Measurements from ENCODE around the gene TSPAN18. TPM values are rescaled to one million over a fixed set of nuclear protein-coding genes. Genes with fewer than 3 reads are reported as not detected.

The TSPAN18 gene
- total and polyA plus RNA-seq, 2 of the 8 experiments (the other 6 are each of a cell fraction or from before 2014, with no cell fraction given) = 5.2 to 10.2 TPM

GRCh38 chr11:44777209-44778194 lies 50.7 kb downstream of the TSPAN18 start:
- no peak overlapping the region for H2BK120ac ChIP-seq (replicated peaks; ENCODE audit: low read depth, low read length)
- no peak overlapping the region for H3K18ac ChIP-seq (ENCODE audit: extremely low read depth, low read length)
- no peak overlapping the region for H3K56ac ChIP-seq (replicated peaks; ENCODE audit: insufficient read length, low read depth, low read length)
- H4K91ac ChIP-seq (replicated peaks; ENCODE audit: insufficient read length, low read length) = no peak overlapping the region
- no peaks in the 10 kb centered on the region for H3K9me3 ChIP-seq (ENCODE audit: insufficient read depth in 2 of 2, low read depth in 1 of 2, low read length in 1 of 2)
- H3K27me3 ChIP-seq (replicated peaks in 1 of 4; ENCODE audit: control insufficient read depth in 3 of 4, extremely low read depth in 1 of 4, insufficient read depth in 3 of 4, low read length in 3 of 4) = no peaks in the 10 kb centered on the region
- H3K23ac ChIP-seq (ENCODE audit: insufficient read length) = no peak overlapping the region
- H3K36me3 ChIP-seq (ENCODE audit: control insufficient read depth in 2 of 4, insufficient read depth in 4 of 4, low read length in 3 of 4) = no peaks in the 10 kb centered on the region
- no peak overlapping the region for H3K27ac ChIP-seq (ENCODE audit: low read depth, low read length)
- CTCF ChIA-PET (ENCODE audit: partially characterized antibody) = interaction anchor here (1.0 to 7.6 kb wide), 31 partner anchors 10 to 326 kb away, joined by 3 to 132 read pairs (median 15); no protein-coding TSS in a partner anchor
- H2AFZ ChIP-seq (ENCODE audit: low read length) = no peak overlapping the region
- H3K4me3 ChIP-seq (ENCODE audit: extremely low read depth in 1 of 4, insufficient read depth in 2 of 4, low read depth in 3 of 4, low read length in 4 of 4) = no peak overlapping the region
- POLR2A ChIA-PET (ENCODE audit: partially characterized antibody) = interaction anchor here (1.1 to 1.4 kb wide), 3 partner anchors 11 to 155 kb away, joined by 3 to 4 read pairs (median 3); no protein-coding TSS in a partner anchor
- H3K4me1 ChIP-seq (replicated peaks in 1 of 4; ENCODE audit: control insufficient read depth in 3 of 4, insufficient read depth in 4 of 4, low read length in 3 of 4) = peaks cover 12 to 29% (median 16%) of the 10 kb centered on the region in 4 experiments
- H2AK5ac ChIP-seq (ENCODE audit: low read depth, low read length) = no peak overlapping the region; the same call in 1 of the 2 replicates
- H3K9ac ChIP-seq (replicated peaks in 1 of 4; ENCODE audit: extremely low read depth in 1 of 4, low read depth in 3 of 4, low read length in 3 of 4) = no peak overlapping the region
- no peaks in the 10 kb centered on the region for H3K79me2 ChIP-seq (ENCODE audit: control insufficient read depth in 1 of 2, insufficient read depth in 2 of 2, low read length in 2 of 2)
- H2BK5ac ChIP-seq (ENCODE audit: low read depth, low read length) = no peak overlapping the region
- FAIRE-seq (no peak), DNase-seq (ENCODE audit: low read depth in 1 of 2, low spot score in 2 of 2) (peak in 1 of 2 experiments; percentile 43)
- WGBS, 2 experiments (ENCODE audit: extremely low coverage in 1 of 2, insufficient coverage in 1 of 2, insufficient read length in 1 of 2, insufficient replicate concordance in 2 of 2, low coverage in 1 of 2, low lambda C conversion rate in 2 of 2, missing lambda C conversion rate in 1 of 2) = 89% methylated on average over 6 of the region's 6 CpGs; no CpG with 5 or more reads in 1 of the 2 experiments
- 0 out of 2 replicates have a peak overlapping the region, but pooled peaks have one; percentile 41 for H2BK20ac ChIP-seq (ENCODE audit: low read length)
- H4K5ac ChIP-seq (ENCODE audit: insufficient read length, low read depth, low read length) = no peak overlapping the region
- H4K20me1 ChIP-seq (replicated peaks in 1 of 2; ENCODE audit: control insufficient read depth in 1 of 2, insufficient read depth in 2 of 2, low read length in 2 of 2) = no peaks in the 10 kb centered on the region
- no peak overlapping the region for H4K8ac ChIP-seq (ENCODE audit: extremely low read depth, insufficient read depth, low read length)
- H3K4me2 ChIP-seq (ENCODE audit: insufficient read depth in 1 of 2, low read depth in 2 of 2, low read length in 2 of 2) = no peak overlapping the region; a peak in 1 of 4 replicates
- H2BK12ac ChIP-seq (ENCODE audit: low read depth, low read length) = no peak overlapping the region
- H2BK15ac ChIP-seq (ENCODE audit: low read length) = 0 out of 2 replicates have a peak overlapping the region, but pooled peaks have one; percentile 50
- no peak overlapping the region for H3K4ac ChIP-seq (replicated peaks; ENCODE audit: insufficient read length, low read depth, low read length)
- no peak overlapping the region for H3K14ac ChIP-seq (ENCODE audit: insufficient read length)
- H3K23me2 ChIP-seq (ENCODE audit: low read depth, low read length) = peaks cover 2% of the 10 kb centered on the region; the same call in 1 of the 2 replicates
- TF ChIP-seq EP300 (IDR thresholded peaks at IDR 0.05; ENCODE audit: borderline replicate concordance in 1 of 2, low read depth in 2 of 2, low read length in 2 of 2) (no peak), NANOG (IDR thresholded peaks at IDR 0.05; ENCODE audit: insufficient read depth, low read depth, low read length, poor library complexity, severe bottlenecking) (no peak), TCF12 (IDR thresholded peaks at IDR 0.05; ENCODE audit: low read depth, low read length) (no peak), POLR2AphosphoS5 (IDR thresholded peaks at IDR 0.05; ENCODE audit: low read depth, low read length) (no peak), PHF8 (conservative IDR thresholded peaks at IDR 0.05; ENCODE audit: low read depth, low read length) (no peak)
- no peaks in the 10 kb centered on the region; the same call in 1 of the 2 replicates for H3K79me1 ChIP-seq (ENCODE audit: low read depth, low read length)
